Islet of Langerhans (tissue), 1 donor: Measurements from ENCODE around the gene OR52E8.

Experiments used
- FAIRE-seq: peaks from one replicate; lab custom pipeline; 2011; peaks lifted over from hg19 to GRCh38; lab: Jason Lieb, UNC

Gene OR52E8

GRCh38 chr11:5807580-5807979 is 49.9 kb downstream of the OR52E8 start:
- no peak for FAIRE-seq
